ENCODE results near the gene ARHGAP24. TPM values are rescaled to one million over a fixed set of nuclear protein-coding genes. Genes with fewer than 3 reads are reported as not detected.

ARHGAP24 gene
- total and polyA plus RNA-seq, 4 donors: 1.8 to 15.2 (median 3.3) TPM

DNA sequence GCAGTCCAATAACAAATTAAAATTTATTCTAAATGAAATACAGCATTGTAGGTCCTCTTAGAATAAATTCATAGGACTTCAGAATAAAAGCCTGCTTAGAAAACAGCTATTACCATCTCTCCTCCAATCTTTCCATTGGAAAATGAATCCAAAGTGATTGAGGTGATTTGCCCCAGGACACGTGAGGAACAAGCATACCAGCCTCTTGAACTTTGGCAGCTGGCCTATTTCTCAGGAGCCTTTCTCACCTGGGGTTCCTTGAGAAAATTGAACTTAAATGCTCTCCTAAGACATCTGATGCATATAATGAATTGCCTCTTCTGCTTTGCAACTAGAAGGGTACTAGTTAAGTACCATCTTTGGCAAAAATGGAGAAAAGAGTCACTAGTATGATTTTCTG lies 13.5 kb downstream of the ARHGAP24 start:
- no peaks in the 10 kb centered on the region for H3K36me3 ChIP-seq (ENCODE audit: control insufficient read depth in 4 of 4, insufficient read depth in 3 of 4, low read depth in 1 of 4, low read length in 3 of 4)
- no peaks in the 10 kb centered on the region for H3K9me3 ChIP-seq (ENCODE audit: control insufficient read depth in 4 of 4, low read length in 3 of 4)
- 82% methylated on average over 1 of the region's 1 CpG for WGBS
- no peaks in the 10 kb centered on the region for H3K27me3 ChIP-seq (ENCODE audit: control insufficient read depth in 4 of 4, insufficient read depth in 4 of 4, low read length in 3 of 4)
- H3K9ac ChIP-seq (ENCODE audit: low read depth in 1 of 2, low read length in 2 of 2): no peak overlapping the region
- H3K27ac ChIP-seq (ENCODE audit: low read depth in 1 of 2, low read length in 2 of 2): no peak overlapping the region
- no peak for DNase-seq (ENCODE audit: low spot score)
- TF ChIP-seq CTCF (IDR thresholded peaks at IDR 0.05; ENCODE audit: low read depth, low read length, missing input control) (no peak), FOXA2 (IDR thresholded peaks at IDR 0.05) (no peak), YY1 (IDR thresholded peaks at IDR 0.05) (no peak), JUND (IDR thresholded peaks at IDR 0.05) (no peak), SP1 (IDR thresholded peaks at IDR 0.05) (no peak), FOXA1 (IDR thresholded peaks at IDR 0.05) (no peak), RAD21 (IDR thresholded peaks at IDR 0.05) (no peak), EGR1 (IDR thresholded peaks at IDR 0.05; ENCODE audit: low read depth in 2 of 2) (no peak), GABPA (IDR thresholded peaks at IDR 0.05 in 1 of 2, conservative IDR thresholded peaks at IDR 0.05 in 1 of 2) (no peak), TAF1 (conservative IDR thresholded peaks at IDR 0.05) (no peak)
- H3K4me3 ChIP-seq (ENCODE audit: low read depth in 1 of 3, low read length in 3 of 3): no peak overlapping the region
- H3K4me1 ChIP-seq (ENCODE audit: control insufficient read depth in 4 of 4, insufficient read depth in 4 of 4, low read length in 3 of 4): no peaks in the 10 kb centered on the region

DNA sequence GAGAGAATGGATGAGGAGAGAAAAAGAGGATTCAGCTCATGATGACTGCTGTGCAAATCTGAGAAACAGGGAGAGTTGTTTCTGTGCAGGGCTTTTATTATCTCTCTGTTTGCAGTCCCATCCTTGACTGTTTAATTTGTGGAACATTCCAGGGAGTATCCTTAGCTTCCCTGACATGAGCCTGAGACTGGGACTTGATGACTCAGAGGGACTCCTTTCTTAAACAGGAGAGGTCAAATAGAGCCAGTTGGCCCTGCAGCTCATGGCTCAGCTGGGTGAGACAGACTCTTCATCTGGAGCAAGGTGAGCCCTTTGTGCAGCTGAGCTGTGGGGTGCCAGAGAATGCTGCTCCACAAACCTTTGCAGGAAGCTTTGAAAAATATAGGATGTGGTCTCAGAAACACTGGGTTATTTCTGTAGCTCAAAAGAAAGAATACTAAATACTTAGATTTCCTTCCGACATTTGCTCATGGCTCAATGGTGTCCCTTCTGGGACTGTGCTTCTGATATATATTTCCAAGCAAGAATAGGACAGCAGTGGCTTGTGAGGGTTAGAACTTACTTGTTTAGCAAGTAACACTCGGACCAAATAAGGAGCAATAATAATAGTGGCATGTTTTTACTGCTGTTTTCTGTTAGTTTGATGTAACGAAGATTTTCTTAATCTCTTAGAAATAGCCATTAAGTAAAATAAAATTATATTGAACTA lies 14.5 kb downstream of the ARHGAP24 start:
- TF ChIP-seq RXRA (IDR thresholded peaks at IDR 0.05) (no peak), YY1 (IDR thresholded peaks at IDR 0.05) (no peak), JUND (IDR thresholded peaks at IDR 0.05) (peak in 1 of 2 donors; percentile 40)
- H3K4me1 ChIP-seq (ENCODE audit: control insufficient read depth in 4 of 4, insufficient read depth in 4 of 4, low read length in 3 of 4): no peaks in the 10 kb centered on the region
- no peak overlapping the region for H3K9ac ChIP-seq (ENCODE audit: low read depth in 1 of 2, low read length in 2 of 2)
- no peak overlapping the region for H3K27ac ChIP-seq (ENCODE audit: low read depth in 1 of 2, low read length in 2 of 2)
- 84% methylated on average over 3 of the region's 3 CpGs for WGBS
- H3K27me3 ChIP-seq (ENCODE audit: control insufficient read depth in 4 of 4, insufficient read depth in 4 of 4, low read length in 3 of 4): no peaks in the 10 kb centered on the region
- H3K36me3 ChIP-seq (ENCODE audit: control insufficient read depth in 4 of 4, insufficient read depth in 3 of 4, low read depth in 1 of 4, low read length in 3 of 4): no peaks in the 10 kb centered on the region
- DNase-seq (ENCODE audit: low spot score): no peak
- no peak overlapping the region for H3K4me3 ChIP-seq (ENCODE audit: low read depth in 1 of 3, low read length in 3 of 3)
- no peaks in the 10 kb centered on the region for H3K9me3 ChIP-seq (ENCODE audit: control insufficient read depth in 4 of 4, low read length in 3 of 4)

- Histone ChIP-seq H3K4me3 (ENCODE audit: low read depth in 1 of 3, low read length in 3 of 3) (no peak overlapping the region), H3K36me3 (ENCODE audit: control insufficient read depth in 4 of 4, insufficient read depth in 3 of 4, low read depth in 1 of 4, low read length in 3 of 4) (no peaks in the 10 kb centered on the region), H3K9me3 (ENCODE audit: control insufficient read depth in 4 of 4, low read length in 3 of 4) (no peaks in the 10 kb centered on the region), H3K27ac (ENCODE audit: low read depth in 1 of 2, low read length in 2 of 2) (no peak overlapping the region), H3K9ac (ENCODE audit: low read depth in 1 of 2, low read length in 2 of 2) (no peak overlapping the region), H3K4me1 (ENCODE audit: control insufficient read depth in 4 of 4, insufficient read depth in 4 of 4, low read length in 3 of 4) (no peaks in the 10 kb centered on the region), H3K27me3 (ENCODE audit: control insufficient read depth in 4 of 4, insufficient read depth in 4 of 4, low read length in 3 of 4) (no peaks in the 10 kb centered on the region)
- DNase-seq (ENCODE audit: low spot score): no peak
- TF ChIP-seq TAF1 (conservative IDR thresholded peaks at IDR 0.05) (no peak), FOXA1 (IDR thresholded peaks at IDR 0.05) (no peak), SP1 (IDR thresholded peaks at IDR 0.05) (no peak), EGR1 (IDR thresholded peaks at IDR 0.05; ENCODE audit: low read depth in 2 of 2) (no peak), HNF4A (conservative IDR thresholded peaks at IDR 0.05) (no peak), NR2F2 (IDR thresholded peaks at IDR 0.05) (no peak), RAD21 (IDR thresholded peaks at IDR 0.05) (no peak), YY1 (IDR thresholded peaks at IDR 0.05) (no peak), GABPA (IDR thresholded peaks at IDR 0.05 in 1 of 2, conservative IDR thresholded peaks at IDR 0.05 in 1 of 2) (no peak), JUND (IDR thresholded peaks at IDR 0.05) (no peak), RXRA (IDR thresholded peaks at IDR 0.05) (no peak), ATF3 (IDR thresholded peaks at IDR 0.05) (no peak), CTCF (IDR thresholded peaks at IDR 0.05; ENCODE audit: low read depth, low read length, missing input control) (no peak), FOXA2 (IDR thresholded peaks at IDR 0.05) (no peak)
- TF ChIP-seq, protein P1, sequence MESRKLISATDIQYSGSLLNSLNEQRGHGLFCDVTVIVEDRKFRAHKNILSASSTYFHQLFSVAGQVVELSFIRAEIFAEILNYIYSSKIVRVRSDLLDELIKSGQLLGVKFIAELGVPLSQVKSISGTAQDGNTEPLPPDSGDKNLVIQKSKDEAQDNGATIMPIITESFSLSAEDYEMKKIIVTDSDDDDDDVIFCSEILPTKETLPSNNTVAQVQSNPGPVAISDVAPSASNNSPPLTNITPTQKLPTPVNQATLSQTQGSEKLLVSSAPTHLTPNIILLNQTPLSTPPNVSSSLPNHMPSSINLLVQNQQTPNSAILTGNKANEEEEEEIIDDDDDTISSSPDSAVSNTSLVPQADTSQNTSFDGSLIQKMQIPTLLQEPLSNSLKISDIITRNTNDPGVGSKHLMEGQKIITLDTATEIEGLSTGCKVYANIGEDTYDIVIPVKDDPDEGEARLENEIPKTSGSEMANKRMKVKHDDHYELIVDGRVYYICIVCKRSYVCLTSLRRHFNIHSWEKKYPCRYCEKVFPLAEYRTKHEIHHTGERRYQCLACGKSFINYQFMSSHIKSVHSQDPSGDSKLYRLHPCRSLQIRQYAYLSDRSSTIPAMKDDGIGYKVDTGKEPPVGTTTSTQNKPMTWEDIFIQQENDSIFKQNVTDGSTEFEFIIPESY (IDR thresholded peaks at IDR 0.05): no peak
- TF ChIP-seq, protein P2, sequence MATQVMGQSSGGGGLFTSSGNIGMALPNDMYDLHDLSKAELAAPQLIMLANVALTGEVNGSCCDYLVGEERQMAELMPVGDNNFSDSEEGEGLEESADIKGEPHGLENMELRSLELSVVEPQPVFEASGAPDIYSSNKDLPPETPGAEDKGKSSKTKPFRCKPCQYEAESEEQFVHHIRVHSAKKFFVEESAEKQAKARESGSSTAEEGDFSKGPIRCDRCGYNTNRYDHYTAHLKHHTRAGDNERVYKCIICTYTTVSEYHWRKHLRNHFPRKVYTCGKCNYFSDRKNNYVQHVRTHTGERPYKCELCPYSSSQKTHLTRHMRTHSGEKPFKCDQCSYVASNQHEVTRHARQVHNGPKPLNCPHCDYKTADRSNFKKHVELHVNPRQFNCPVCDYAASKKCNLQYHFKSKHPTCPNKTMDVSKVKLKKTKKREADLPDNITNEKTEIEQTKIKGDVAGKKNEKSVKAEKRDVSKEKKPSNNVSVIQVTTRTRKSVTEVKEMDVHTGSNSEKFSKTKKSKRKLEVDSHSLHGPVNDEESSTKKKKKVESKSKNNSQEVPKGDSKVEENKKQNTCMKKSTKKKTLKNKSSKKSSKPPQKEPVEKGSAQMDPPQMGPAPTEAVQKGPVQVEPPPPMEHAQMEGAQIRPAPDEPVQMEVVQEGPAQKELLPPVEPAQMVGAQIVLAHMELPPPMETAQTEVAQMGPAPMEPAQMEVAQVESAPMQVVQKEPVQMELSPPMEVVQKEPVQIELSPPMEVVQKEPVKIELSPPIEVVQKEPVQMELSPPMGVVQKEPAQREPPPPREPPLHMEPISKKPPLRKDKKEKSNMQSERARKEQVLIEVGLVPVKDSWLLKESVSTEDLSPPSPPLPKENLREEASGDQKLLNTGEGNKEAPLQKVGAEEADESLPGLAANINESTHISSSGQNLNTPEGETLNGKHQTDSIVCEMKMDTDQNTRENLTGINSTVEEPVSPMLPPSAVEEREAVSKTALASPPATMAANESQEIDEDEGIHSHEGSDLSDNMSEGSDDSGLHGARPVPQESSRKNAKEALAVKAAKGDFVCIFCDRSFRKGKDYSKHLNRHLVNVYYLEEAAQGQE (IDR thresholded peaks at IDR 0.05): no peak
Measured at GRCh38 chr4:85491527-85491926, 16.6 kb downstream of the ARHGAP24 start.

Measured in liver (tissue), 9 donors.